ENCODE data around the gene MYOM3.
"Not testable (repeated sequence)": the region's sequence is repeated elsewhere in the genome, so short reads cannot be mapped to it uniquely, and the experiment has no call there.

Gene MYOM3

GRCh38 chr1:24022581-24023361 is 89.2 kb downstream of the MYOM3 start:
- no peak for DNase-seq

GRCh38 chr1:24021403-24022266 is 90.3 kb downstream of the MYOM3 start:
- no peak for DNase-seq

GRCh38 chr1:24020470-24020869 is 91.5 kb downstream of the MYOM3 start:
- DNase-seq, result no peak

GRCh38 chr1:24020025-24020424 is 91.9 kb downstream of the MYOM3 start:
- no peak for DNase-seq

- DNase-seq, result no peak
These were observed 93.0 kb downstream of the MYOM3 start for GRCh38 chr1:24018611-24019580.

- no peak for DNase-seq
These were observed 96.4 kb downstream of the MYOM3 start for GRCh38 chr1:24015221-24016210.

GRCh38 chr1:24012878-24013277 is 99.1 kb downstream of the MYOM3 start:
- DNase-seq, result not testable (repeated sequence)

GRCh38 chr1:24010650-24011049 is 101.3 kb downstream of the MYOM3 start:
- no peak for DNase-seq

GRCh38 chr1:24009406-24009805 is 102.5 kb downstream of the MYOM3 start:
- DNase-seq, result no peak

- not testable (repeated sequence) for DNase-seq
These were observed 103.3 kb downstream of the MYOM3 start for GRCh38 chr1:24008574-24009184.

GRCh38 chr1:24007079-24007478 is 104.9 kb downstream of the MYOM3 start:
- DNase-seq, result no peak

Data from activated effector memory CD4-positive, alpha-beta T cell treated with anti-CD3 and anti-CD28 coated beads, Interleukin-2, amount 50 U/mL, for 16 hours (primary cell).